HG02970 (cell line): ENCODE measurements around the gene PALB2.

Experiments
- ATAC-seq: cut with Tn5 transposase; IDR thresholded peaks from one replicate; pipeline ENCODE4 v1.9.1; 2021; ENCODE audit warnings: mild to moderate bottlenecking, moderate library complexity, moderate number of reproducible peaks; ENCODE audit not compliant: unreplicated experiment, low FRiP score

PALB2 gene

GRCh38 chr16:23640931-23641765, at the start of gene PALB2, which contains the start of gene DCTN5:
PALB2 (minus strand) TSS chr16:23641310; CDS start chr16:23641157, 153 bp downstream.
DCTN5 (plus strand) TSS chr16:23641466; CDS start chr16:23641543, 77 bp downstream.
- peak; percentile 94 for ATAC-seq

GRCh38 chr16:23689442-23690187, 48.5 kb upstream of the PALB2 start:
- no peak for ATAC-seq

GRCh38 chr16:23687034-23687808, 46.1 kb upstream of the PALB2 start:
- no peak for ATAC-seq

- no peak for ATAC-seq
Observed at GRCh38 chr16:23683487-23683886, 42.4 kb upstream of the PALB2 start.

- no peak for ATAC-seq
Observed at GRCh38 chr16:23682181-23682580, 41.1 kb upstream of the PALB2 start.

- ATAC-seq = no peak
Observed at GRCh38 chr16:23679986-23680336, 38.9 kb upstream of the PALB2 start.

- no peak for ATAC-seq
Observed at GRCh38 chr16:23679274-23679985, 38.3 kb upstream of the PALB2 start.

GRCh38 chr16:23678430-23679273, 37.5 kb upstream of the PALB2 start, which contains the start of gene PLK1:
PLK1 (plus strand) TSS chr16:23678889; CDS start chr16:23678933, 44 bp downstream.
- ATAC-seq = peak; percentile 80

- no peak for ATAC-seq
Observed at GRCh38 chr16:23676924-23677480, 35.9 kb upstream of the PALB2 start.

- no peak for ATAC-seq
Observed at GRCh38 chr16:23673971-23674614, 33.0 kb upstream of the PALB2 start.

GRCh38 chr16:23670137-23670776, 29.1 kb upstream of the PALB2 start:
- peak; percentile 62 for ATAC-seq

GRCh38 chr16:23668873-23669272, 27.8 kb upstream of the PALB2 start:
- ATAC-seq = no peak

- no peak for ATAC-seq
Observed at GRCh38 chr16:23668225-23668624, 27.1 kb upstream of the PALB2 start.

GRCh38 chr16:23667355-23667659, 26.2 kb upstream of the PALB2 start:
- no peak for ATAC-seq

- no peak for ATAC-seq
Observed at GRCh38 chr16:23666571-23667354, 25.7 kb upstream of the PALB2 start.

GRCh38 chr16:23663918-23664317, 22.8 kb upstream of the PALB2 start:
- no peak for ATAC-seq

GRCh38 chr16:23651943-23652468, 10.9 kb upstream of the PALB2 start:
- ATAC-seq = no peak
